Aortic smooth muscle cell (primary cell): Measurements from ENCODE around the gene SLC15A3. TPM values are rescaled to one million over a fixed set of nuclear protein-coding genes. Genes with fewer than 3 reads are reported as not detected.

Experiments
- total RNA-seq: library from RNA; depleted of rRNA; stranded (reverse); fragments of >200 nt; gene quantifications from 2 replicates; pipeline ENCODE4 v1.2.3, GENCODE V29; 2014

The SLC15A3 gene
- total RNA-seq: 7.5 and 9.1 TPM in 2 replicates

DNA sequence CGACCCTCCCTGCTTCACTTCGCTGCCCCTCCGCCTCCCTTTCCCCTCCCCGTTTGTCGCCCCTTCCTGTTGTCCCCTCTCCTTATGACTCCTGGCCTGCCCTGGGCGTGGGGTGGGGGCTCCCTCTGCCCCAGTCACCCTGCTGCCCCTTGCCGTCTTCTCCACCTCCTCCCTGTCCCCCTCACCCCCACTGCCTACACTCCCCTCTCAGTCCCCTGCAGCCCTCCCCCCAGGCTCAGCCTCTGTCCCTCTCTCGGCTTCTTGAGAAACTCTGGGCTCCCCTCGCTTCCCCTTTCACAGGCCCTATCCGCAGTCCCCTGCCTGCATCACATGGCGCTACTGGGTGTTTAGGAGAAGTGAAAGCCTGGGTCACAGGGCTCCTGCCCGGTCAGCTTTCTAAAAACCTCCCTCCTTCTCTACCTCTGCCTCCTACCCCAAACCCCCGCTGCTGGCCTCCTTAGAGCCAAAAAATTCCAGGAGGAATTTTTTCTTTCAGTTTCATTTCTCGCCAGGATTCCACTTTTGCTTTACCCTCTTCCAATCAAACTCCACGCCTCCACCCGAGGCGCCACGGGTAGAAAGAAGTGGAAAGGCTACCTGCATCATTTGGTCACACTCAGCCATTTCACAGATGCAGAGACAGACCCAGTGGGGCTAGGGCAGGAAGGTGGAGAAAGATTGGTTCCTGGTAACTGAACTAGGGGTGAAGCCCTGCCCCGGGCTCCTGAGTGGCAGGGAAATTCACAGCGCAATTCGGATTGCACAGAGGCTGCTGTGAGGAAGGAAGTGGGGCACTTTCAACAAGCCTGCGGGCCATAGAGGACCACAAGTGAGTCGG lies at the start of gene SLC15A3:
Gene SLC15A3, minus strand, starts transcription at position 273 of the 838 bp plus-strand sequence. CDS start 625 bp downstream, outside the sequence.

DNA sequence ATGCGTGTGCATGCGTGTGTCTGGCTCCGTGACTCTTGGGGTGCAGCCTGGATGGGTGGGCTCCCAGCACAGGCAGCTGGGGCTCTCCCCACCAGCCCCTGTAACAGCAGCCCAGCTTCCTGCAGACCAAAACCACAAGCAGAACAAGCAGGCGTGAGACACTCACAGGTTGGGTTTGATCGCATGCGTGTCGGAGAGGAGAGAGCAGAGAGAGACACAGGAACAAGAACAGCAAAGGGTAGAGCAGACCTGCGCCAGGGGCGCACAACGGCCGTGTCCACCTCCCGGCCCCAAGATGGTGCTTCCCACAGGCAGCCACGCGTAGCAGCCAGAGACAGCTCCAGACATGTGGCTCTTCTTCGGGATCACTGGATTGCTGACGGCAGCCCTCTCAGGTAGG lies 19.5 kb upstream of the SLC15A3 start, which contains the start of gene CD6:
Gene CD6, plus strand, starts transcription at position 161 of the 400 bp plus-strand sequence. Its CDS starts 186 bp downstream, at position 347.

DNA sequence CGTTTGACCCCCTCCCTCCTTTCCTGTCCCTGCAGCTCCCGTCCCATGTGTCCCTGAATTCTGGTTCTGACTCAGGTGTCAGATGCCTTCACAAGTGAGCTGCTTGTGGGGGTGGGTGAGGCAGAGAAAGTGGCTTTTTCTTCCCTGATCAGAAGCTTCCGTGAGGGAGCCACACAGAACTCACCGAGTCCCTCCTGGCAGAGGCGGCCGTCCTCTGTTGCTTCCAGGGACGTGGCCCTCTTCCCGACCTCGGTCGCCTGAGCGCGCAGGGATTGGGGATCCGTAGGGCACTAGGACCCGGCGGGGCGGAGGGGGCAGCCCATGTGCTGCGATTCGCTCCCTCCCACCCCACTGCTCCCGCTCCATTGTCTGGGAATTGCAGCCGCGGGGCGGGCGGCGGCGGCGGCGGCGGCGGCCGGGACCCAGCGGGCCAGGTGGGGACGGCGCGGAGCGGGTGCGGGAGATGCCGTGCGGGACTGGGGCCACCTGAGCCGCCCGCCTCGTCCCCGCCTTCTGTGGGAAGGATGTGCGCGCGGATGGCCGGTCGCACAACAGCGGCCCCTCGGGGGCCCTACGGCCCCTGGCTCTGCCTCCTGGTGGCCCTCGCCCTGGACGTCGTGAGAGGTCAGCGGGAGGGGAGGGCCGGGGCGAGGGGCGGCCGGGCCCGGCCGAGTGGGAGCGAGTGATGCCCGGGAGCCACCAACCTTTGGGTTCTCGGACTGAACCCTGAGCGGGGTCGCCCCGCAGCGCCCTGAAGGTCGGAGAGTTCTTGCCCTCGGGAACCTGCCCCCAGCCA lies 27.7 kb downstream of the SLC15A3 start, which contains the start of gene TMEM132A:
Gene TMEM132A, plus strand, starts transcription at position 351 of the 796 bp plus-strand sequence. Its CDS starts 174 bp downstream, at position 525.

DNA sequence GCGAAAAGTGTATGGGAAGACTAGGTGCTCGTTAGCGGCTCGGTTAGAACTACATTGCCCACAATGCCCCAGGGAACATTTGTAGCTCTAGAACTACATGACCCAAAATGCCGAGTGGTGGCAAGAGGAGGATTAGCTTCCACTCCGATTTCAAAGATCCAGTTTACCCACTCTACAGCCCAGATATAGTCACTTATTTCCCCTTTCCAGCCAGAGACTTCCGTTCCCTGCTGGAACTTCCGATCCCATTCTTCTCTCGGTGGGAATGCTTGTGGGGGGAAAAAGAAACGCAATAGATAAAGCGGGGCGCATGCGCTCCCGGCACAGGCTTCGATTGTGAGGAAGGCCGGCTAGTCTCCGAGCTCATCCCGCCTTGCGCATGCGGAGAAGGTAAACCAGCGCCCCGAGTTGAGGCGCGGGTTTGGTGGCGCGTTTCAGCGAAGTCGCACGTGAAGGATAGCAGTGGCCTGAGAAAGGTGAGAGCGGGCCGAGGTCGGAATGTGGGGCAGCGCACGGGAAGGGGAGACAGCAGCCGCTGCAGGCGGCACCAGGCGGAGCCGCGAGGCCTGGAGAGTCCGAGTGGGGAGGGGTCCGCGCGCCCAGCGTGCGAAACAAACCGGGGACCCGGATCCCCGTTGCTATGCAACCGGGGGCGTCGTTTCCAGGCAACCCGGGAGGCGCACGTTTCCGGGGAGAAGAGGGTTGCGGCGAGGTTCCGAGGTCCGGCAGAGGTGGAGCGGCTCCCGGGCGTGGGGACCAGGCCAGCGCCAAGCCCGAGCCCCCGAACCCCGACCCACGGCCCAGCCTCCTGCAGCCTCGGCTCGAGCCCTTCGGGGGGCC lies 38.0 kb downstream of the SLC15A3 start, which contains the start of gene TMEM109:
Gene TMEM109, plus strand, starts transcription at position 366 of the 840 bp plus-strand sequence. CDS start 5,536 bp downstream, outside the sequence.

DNA sequence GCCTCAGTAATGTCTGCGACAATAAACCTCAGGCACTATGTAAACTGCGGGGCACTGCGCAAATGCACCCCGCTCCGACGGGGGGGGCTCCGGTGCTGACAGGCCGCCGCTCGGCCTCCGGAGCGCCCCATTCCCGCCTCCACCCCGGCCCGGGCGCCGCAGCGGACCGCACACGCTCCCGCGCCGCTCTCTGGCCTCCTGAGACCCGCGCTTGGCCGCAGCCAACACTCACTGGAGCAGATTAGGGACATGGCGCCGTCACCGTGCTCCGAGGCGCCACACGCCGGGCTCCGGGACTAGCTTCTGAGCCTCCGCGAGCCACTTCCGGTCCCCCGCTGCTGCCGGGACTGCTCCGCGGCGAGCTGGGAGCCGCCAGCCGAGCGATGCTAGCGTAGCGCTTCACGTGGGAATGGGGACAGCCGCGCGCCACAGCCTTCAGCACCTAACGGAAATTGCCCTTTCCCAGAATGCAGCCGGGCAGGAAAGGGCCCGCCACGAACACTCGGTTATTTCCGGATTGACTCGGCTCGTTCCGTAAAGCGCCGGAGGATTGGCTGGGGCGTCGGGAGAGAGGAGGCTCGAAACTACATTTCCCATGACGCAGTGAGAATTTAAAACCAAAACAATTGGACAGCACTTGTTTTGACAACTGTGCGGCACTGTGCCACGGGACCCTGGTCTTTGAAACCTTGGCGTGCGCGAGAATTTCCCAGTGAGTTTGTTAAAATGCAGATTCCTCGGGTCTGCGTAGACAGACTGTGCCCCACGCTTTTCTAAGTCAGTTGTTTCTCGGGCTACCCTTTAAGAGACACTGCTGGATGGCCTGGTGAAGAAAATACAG lies 45.6 kb downstream of the SLC15A3 start, which contains the start of gene PRPF19:
Gene PRPF19, minus strand, starts transcription at position 454 of the 841 bp plus-strand sequence. Its CDS starts 203 bp downstream, at position 251.

Other genes starting within 250 kb of the SLC15A3 start
- gene MS4A18, start 227.5 kb downstream of the SLC15A3 start, total RNA-seq: not detected in 2 replicates
- not detected in 2 replicates for gene MS4A15, start 195.3 kb downstream of the SLC15A3 start, total RNA-seq
- gene MS4A10, start 166.8 kb downstream of the SLC15A3 start, total RNA-seq: not detected in 2 replicates
- 5.7 and 6.6 TPM in 2 replicates for gene CCDC86, start 110.1 kb downstream of the SLC15A3 start, total RNA-seq
- 0.06 TPM in 1 of 2 replicates, not detected in the other for gene PTGDR2, start 96.2 kb downstream of the SLC15A3 start, total RNA-seq
- not detected in 2 replicates for gene ZP1, start 84.6 kb downstream of the SLC15A3 start, total RNA-seq
- 28.5 and 34.5 TPM in 2 replicates for gene PRPF19, start 45.6 kb downstream of the SLC15A3 start, total RNA-seq
- 31.3 and 34.7 TPM in 2 replicates for gene TMEM109, start 38.0 kb downstream of the SLC15A3 start, total RNA-seq
- gene TMEM132A, start 27.7 kb downstream of the SLC15A3 start, total RNA-seq: 5.5 and 5.6 TPM in 2 replicates
- gene CD6, start 19.5 kb upstream of the SLC15A3 start, total RNA-seq: under 0.01 TPM in 1 of 2 replicates, not detected in the other
- not detected in 2 replicates for gene CD5, start 150.3 kb upstream of the SLC15A3 start, total RNA-seq
- 8.1 and 8.8 TPM in 2 replicates for gene VPS37C, start 209.2 kb upstream of the SLC15A3 start, total RNA-seq